ENCODE measurements around the gene CCSER1. TPM values are rescaled to one million over a fixed set of nuclear protein-coding genes. Genes with fewer than 3 reads are reported as not detected.

CCSER1 gene
- total and polyA plus RNA-seq, 2 experiments from 2014 or later = 2.9 to 3.4 TPM

- H3K27ac Mint-ChIP-seq = no peak overlapping the region
- no peak for TF ChIP-seq EZH2 (IDR thresholded peaks at IDR 0.05; ENCODE audit: low read depth, unreplicated experiment)
- no peak for TF ChIP-seq CREB1 (CRISPR knock-in tag; IDR thresholded peaks at IDR 0.05; ENCODE audit: low read depth)
- TF ChIP-seq, protein P1, sequence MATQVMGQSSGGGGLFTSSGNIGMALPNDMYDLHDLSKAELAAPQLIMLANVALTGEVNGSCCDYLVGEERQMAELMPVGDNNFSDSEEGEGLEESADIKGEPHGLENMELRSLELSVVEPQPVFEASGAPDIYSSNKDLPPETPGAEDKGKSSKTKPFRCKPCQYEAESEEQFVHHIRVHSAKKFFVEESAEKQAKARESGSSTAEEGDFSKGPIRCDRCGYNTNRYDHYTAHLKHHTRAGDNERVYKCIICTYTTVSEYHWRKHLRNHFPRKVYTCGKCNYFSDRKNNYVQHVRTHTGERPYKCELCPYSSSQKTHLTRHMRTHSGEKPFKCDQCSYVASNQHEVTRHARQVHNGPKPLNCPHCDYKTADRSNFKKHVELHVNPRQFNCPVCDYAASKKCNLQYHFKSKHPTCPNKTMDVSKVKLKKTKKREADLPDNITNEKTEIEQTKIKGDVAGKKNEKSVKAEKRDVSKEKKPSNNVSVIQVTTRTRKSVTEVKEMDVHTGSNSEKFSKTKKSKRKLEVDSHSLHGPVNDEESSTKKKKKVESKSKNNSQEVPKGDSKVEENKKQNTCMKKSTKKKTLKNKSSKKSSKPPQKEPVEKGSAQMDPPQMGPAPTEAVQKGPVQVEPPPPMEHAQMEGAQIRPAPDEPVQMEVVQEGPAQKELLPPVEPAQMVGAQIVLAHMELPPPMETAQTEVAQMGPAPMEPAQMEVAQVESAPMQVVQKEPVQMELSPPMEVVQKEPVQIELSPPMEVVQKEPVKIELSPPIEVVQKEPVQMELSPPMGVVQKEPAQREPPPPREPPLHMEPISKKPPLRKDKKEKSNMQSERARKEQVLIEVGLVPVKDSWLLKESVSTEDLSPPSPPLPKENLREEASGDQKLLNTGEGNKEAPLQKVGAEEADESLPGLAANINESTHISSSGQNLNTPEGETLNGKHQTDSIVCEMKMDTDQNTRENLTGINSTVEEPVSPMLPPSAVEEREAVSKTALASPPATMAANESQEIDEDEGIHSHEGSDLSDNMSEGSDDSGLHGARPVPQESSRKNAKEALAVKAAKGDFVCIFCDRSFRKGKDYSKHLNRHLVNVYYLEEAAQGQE (IDR thresholded peaks at IDR 0.05; ENCODE audit: unreplicated experiment) = no peak
- TF ChIP-seq NANOG (IDR thresholded peaks at IDR 0.05; ENCODE audit: borderline replicate concordance) = no peak
- no peak for TF ChIP-seq EZH2phosphoT487 (IDR thresholded peaks at IDR 0.05; ENCODE audit: unreplicated experiment)
- no peak for TF ChIP-seq ZNF462 (CRISPR knock-in tag; IDR thresholded peaks at IDR 0.05)
- TF ChIP-seq ZNF114 (CRISPR knock-in tag; IDR thresholded peaks at IDR 0.05) = no peak
- TF ChIP-seq STAT1 (IDR thresholded peaks at IDR 0.05; ENCODE audit: unreplicated experiment) = no peak
- TF ChIP-seq, protein P2, sequence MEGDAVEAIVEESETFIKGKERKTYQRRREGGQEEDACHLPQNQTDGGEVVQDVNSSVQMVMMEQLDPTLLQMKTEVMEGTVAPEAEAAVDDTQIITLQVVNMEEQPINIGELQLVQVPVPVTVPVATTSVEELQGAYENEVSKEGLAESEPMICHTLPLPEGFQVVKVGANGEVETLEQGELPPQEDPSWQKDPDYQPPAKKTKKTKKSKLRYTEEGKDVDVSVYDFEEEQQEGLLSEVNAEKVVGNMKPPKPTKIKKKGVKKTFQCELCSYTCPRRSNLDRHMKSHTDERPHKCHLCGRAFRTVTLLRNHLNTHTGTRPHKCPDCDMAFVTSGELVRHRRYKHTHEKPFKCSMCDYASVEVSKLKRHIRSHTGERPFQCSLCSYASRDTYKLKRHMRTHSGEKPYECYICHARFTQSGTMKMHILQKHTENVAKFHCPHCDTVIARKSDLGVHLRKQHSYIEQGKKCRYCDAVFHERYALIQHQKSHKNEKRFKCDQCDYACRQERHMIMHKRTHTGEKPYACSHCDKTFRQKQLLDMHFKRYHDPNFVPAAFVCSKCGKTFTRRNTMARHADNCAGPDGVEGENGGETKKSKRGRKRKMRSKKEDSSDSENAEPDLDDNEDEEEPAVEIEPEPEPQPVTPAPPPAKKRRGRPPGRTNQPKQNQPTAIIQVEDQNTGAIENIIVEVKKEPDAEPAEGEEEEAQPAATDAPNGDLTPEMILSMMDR (conservative IDR thresholded peaks at IDR 0.05; ENCODE audit: low read depth in 2 of 2) = no peak
- TF ChIP-seq, protein P3, sequence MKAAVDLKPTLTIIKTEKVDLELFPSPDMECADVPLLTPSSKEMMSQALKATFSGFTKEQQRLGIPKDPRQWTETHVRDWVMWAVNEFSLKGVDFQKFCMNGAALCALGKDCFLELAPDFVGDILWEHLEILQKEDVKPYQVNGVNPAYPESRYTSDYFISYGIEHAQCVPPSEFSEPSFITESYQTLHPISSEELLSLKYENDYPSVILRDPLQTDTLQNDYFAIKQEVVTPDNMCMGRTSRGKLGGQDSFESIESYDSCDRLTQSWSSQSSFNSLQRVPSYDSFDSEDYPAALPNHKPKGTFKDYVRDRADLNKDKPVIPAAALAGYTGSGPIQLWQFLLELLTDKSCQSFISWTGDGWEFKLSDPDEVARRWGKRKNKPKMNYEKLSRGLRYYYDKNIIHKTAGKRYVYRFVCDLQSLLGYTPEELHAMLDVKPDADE (IDR thresholded peaks at IDR 0.05) = no peak
- no peak for TF ChIP-seq JUNB (IDR thresholded peaks at IDR 0.05; ENCODE audit: unreplicated experiment)
- no peak for TF ChIP-seq ZNF331 (CRISPR knock-in tag; IDR thresholded peaks at IDR 0.05; ENCODE audit: low read depth)
- TF ChIP-seq POLR2AphosphoS5 (IDR thresholded peaks at IDR 0.05; ENCODE audit: low read depth) = no peak
- no peaks in the 10 kb centered on the region for H3K27me3 Mint-ChIP-seq (ENCODE audit: insufficient read depth, low read depth, poor library complexity)
These were observed 1398.4 kb downstream of the CCSER1 start for GRCh38 chr4:91525621-91526020.

More at GRCh38 chr4:91525621-91526020, 1398.4 kb downstream of the CCSER1 start:
- peaks cover 2% of the 10 kb centered on the region; the same call in 1 of the 3 replicates for H3K4me1 Mint-ChIP-seq
- peaks cover 17% of the 10 kb centered on the region for H3K36me3 Mint-ChIP-seq (ENCODE audit: low read depth)
- no peak overlapping the region for H3K27ac ChIP-seq (ENCODE audit: low read depth)
- no peaks in the 10 kb centered on the region for H3K27me3 ChIP-seq (ENCODE audit: insufficient read depth)
- H3K36me3 ChIP-seq (ENCODE audit: insufficient read depth) = no peaks in the 10 kb centered on the region
- H3K9me2 ChIP-seq (ENCODE audit: insufficient read depth) = no peaks in the 10 kb centered on the region
- H4K20me1 ChIP-seq (replicated peaks; ENCODE audit: insufficient read depth) = no peaks in the 10 kb centered on the region
- H3K9me3 Mint-ChIP-seq = peaks cover 23% of the 10 kb centered on the region; the same call in 2 of the 3 replicates
- H3K4me2 ChIP-seq = no peak overlapping the region
- no peak overlapping the region for H3K4me3 ChIP-seq
- no peaks in the 10 kb centered on the region for H3K79me2 ChIP-seq (replicated peaks; ENCODE audit: insufficient read depth)
- no peak for ATAC-seq
- H2AFZ ChIP-seq = no peak overlapping the region
- no peaks in the 10 kb centered on the region for H3K4me1 ChIP-seq (ENCODE audit: insufficient read depth)
- no peak for DNase-seq (ENCODE audit: low spot score)
- no peak overlapping the region for H3K4me3 Mint-ChIP-seq
- H3F3A ChIP-seq (replicated peaks; ENCODE audit: low read depth) = no peaks in the 10 kb centered on the region
